ENCODE data around the gene COL4A6. TPM values are rescaled to one million over a fixed set of nuclear protein-coding genes. Genes with fewer than 3 reads are reported as not detected.
"Not testable (repeated sequence)": the region's sequence is repeated elsewhere in the genome, so short reads cannot be mapped to it uniquely, and the experiment has no call there.

Gene COL4A6
- total and polyA plus RNA-seq, 2 of the 8 experiments (the other 6 are each of a cell fraction or from before 2014, with no cell fraction given) = 5.9 to 11.8 TPM

- H3K27ac ChIP-seq (ENCODE audit: low read depth, low read length); H3K56ac ChIP-seq (replicated peaks; ENCODE audit: insufficient read length, low read depth, low read length); H4K91ac ChIP-seq (replicated peaks; ENCODE audit: insufficient read length, low read length); H4K5ac ChIP-seq (ENCODE audit: insufficient read length, low read depth, low read length); H3K4me3 ChIP-seq (ENCODE audit: extremely low read depth in 1 of 4, insufficient read depth in 2 of 4, low read depth in 3 of 4, low read length in 4 of 4); H3K14ac ChIP-seq (ENCODE audit: insufficient read length); H3K9ac ChIP-seq (replicated peaks in 1 of 4; ENCODE audit: extremely low read depth in 1 of 4, low read depth in 3 of 4, low read length in 3 of 4); H3K36me3 ChIP-seq (ENCODE audit: control insufficient read depth in 2 of 4, insufficient read depth in 4 of 4, low read length in 3 of 4); H3K23me2 ChIP-seq (ENCODE audit: low read depth, low read length); H4K8ac ChIP-seq (ENCODE audit: extremely low read depth, insufficient read depth, low read length); H2BK5ac ChIP-seq (ENCODE audit: low read depth, low read length); H2AFZ ChIP-seq (ENCODE audit: low read length); H4K20me1 ChIP-seq (replicated peaks in 1 of 2; ENCODE audit: control insufficient read depth in 1 of 2, insufficient read depth in 2 of 2, low read length in 2 of 2); H3K23ac ChIP-seq (ENCODE audit: insufficient read length); H3K79me1 ChIP-seq (ENCODE audit: low read depth, low read length); H3K79me2 ChIP-seq (ENCODE audit: control insufficient read depth in 1 of 2, insufficient read depth in 2 of 2, low read length in 2 of 2); H3K18ac ChIP-seq (ENCODE audit: extremely low read depth, low read length); H3K4ac ChIP-seq (replicated peaks; ENCODE audit: insufficient read length, low read depth, low read length); FAIRE-seq; H2AK5ac ChIP-seq (ENCODE audit: low read depth, low read length); DNase-seq (ENCODE audit: low read depth in 1 of 2, low spot score in 2 of 2); H2BK20ac ChIP-seq (ENCODE audit: low read length); H3K9me3 ChIP-seq (ENCODE audit: insufficient read depth in 2 of 2, low read depth in 1 of 2, low read length in 1 of 2); POLR2A ChIA-PET (ENCODE audit: partially characterized antibody); H2BK15ac ChIP-seq (ENCODE audit: low read length); H2BK12ac ChIP-seq (ENCODE audit: low read depth, low read length); H2BK120ac ChIP-seq (replicated peaks; ENCODE audit: low read depth, low read length); H3K27me3 ChIP-seq (replicated peaks in 1 of 4; ENCODE audit: control insufficient read depth in 3 of 4, extremely low read depth in 1 of 4, insufficient read depth in 3 of 4, low read length in 3 of 4); H3K4me1 ChIP-seq (replicated peaks in 1 of 4; ENCODE audit: control insufficient read depth in 3 of 4, insufficient read depth in 4 of 4, low read length in 3 of 4); H3K4me2 ChIP-seq (ENCODE audit: insufficient read depth in 1 of 2, low read depth in 2 of 2, low read length in 2 of 2): not testable (repeated sequence)
- WGBS, 2 experiments (ENCODE audit: extremely low coverage in 1 of 2, insufficient coverage in 1 of 2, insufficient read length in 1 of 2, insufficient replicate concordance in 2 of 2, low coverage in 1 of 2, low lambda C conversion rate in 2 of 2, missing lambda C conversion rate in 1 of 2) = 49% methylated on average over 11 of the region's 11 CpGs; no CpG with 5 or more reads in 1 of the 2 experiments
- CTCF ChIA-PET (ENCODE audit: partially characterized antibody) = interaction anchor here (0.6 kb wide), 1 partner anchor 93 kb away, joined by 4 read pairs; no protein-coding TSS in a partner anchor
Measured at GRCh38 chrX:108376821-108377220, 61.4 kb downstream of the COL4A6 start.

GRCh38 chrX:108375591-108375990 lies 62.6 kb downstream of the COL4A6 start:
- H3K23ac ChIP-seq (ENCODE audit: insufficient read length); H3K9me3 ChIP-seq (ENCODE audit: insufficient read depth in 2 of 2, low read depth in 1 of 2, low read length in 1 of 2); H3K79me2 ChIP-seq (ENCODE audit: control insufficient read depth in 1 of 2, insufficient read depth in 2 of 2, low read length in 2 of 2); H3K79me1 ChIP-seq (ENCODE audit: low read depth, low read length); H3K4ac ChIP-seq (replicated peaks; ENCODE audit: insufficient read length, low read depth, low read length); FAIRE-seq; H3K4me2 ChIP-seq (ENCODE audit: insufficient read depth in 1 of 2, low read depth in 2 of 2, low read length in 2 of 2); H2BK12ac ChIP-seq (ENCODE audit: low read depth, low read length); H3K56ac ChIP-seq (replicated peaks; ENCODE audit: insufficient read length, low read depth, low read length); H2AFZ ChIP-seq (ENCODE audit: low read length); H4K91ac ChIP-seq (replicated peaks; ENCODE audit: insufficient read length, low read length); H3K4me1 ChIP-seq (replicated peaks in 1 of 4; ENCODE audit: control insufficient read depth in 3 of 4, insufficient read depth in 4 of 4, low read length in 3 of 4); H3K27me3 ChIP-seq (replicated peaks in 1 of 4; ENCODE audit: control insufficient read depth in 3 of 4, extremely low read depth in 1 of 4, insufficient read depth in 3 of 4, low read length in 3 of 4); CTCF ChIA-PET (ENCODE audit: partially characterized antibody); H3K9ac ChIP-seq (replicated peaks in 1 of 4; ENCODE audit: extremely low read depth in 1 of 4, low read depth in 3 of 4, low read length in 3 of 4); H3K18ac ChIP-seq (ENCODE audit: extremely low read depth, low read length); H3K36me3 ChIP-seq (ENCODE audit: control insufficient read depth in 2 of 4, insufficient read depth in 4 of 4, low read length in 3 of 4); H2BK5ac ChIP-seq (ENCODE audit: low read depth, low read length); H2AK5ac ChIP-seq (ENCODE audit: low read depth, low read length); H4K5ac ChIP-seq (ENCODE audit: insufficient read length, low read depth, low read length); H3K27ac ChIP-seq (ENCODE audit: low read depth, low read length); H3K23me2 ChIP-seq (ENCODE audit: low read depth, low read length); H2BK20ac ChIP-seq (ENCODE audit: low read length); H3K14ac ChIP-seq (ENCODE audit: insufficient read length); H4K20me1 ChIP-seq (replicated peaks in 1 of 2; ENCODE audit: control insufficient read depth in 1 of 2, insufficient read depth in 2 of 2, low read length in 2 of 2); DNase-seq (ENCODE audit: low read depth in 1 of 2, low spot score in 2 of 2); H2BK15ac ChIP-seq (ENCODE audit: low read length); H3K4me3 ChIP-seq (ENCODE audit: extremely low read depth in 1 of 4, insufficient read depth in 2 of 4, low read depth in 3 of 4, low read length in 4 of 4); POLR2A ChIA-PET (ENCODE audit: partially characterized antibody); H4K8ac ChIP-seq (ENCODE audit: extremely low read depth, insufficient read depth, low read length); H2BK120ac ChIP-seq (replicated peaks; ENCODE audit: low read depth, low read length): not testable (repeated sequence)
- 50% methylated on average over 1 of the region's 2 CpGs; no CpG with 5 or more reads in 1 of the 2 experiments for WGBS, 2 experiments (ENCODE audit: extremely low coverage in 1 of 2, insufficient coverage in 1 of 2, insufficient read length in 1 of 2, insufficient replicate concordance in 2 of 2, low coverage in 1 of 2, low lambda C conversion rate in 2 of 2, missing lambda C conversion rate in 1 of 2)

All from H1 (cell line).